Vagina (tissue), 2 donors: ENCODE measurements around the gene PDGFRA.

Experiments used
- CTCF ChIP-seq, 3 experiments: fragments of 450-650 bp in 2 of 3; fragments of 200-600 bp in 1 of 3; sonication (generic) in 1 of 3; IDR thresholded peaks; one replicate each; pipeline ENCODE4 v1.5.1; 2017 to 2019; ENCODE audit warnings: antibody characterized with exemption in 3 of 3, mild to moderate bottlenecking in 2 of 3, moderate library complexity in 2 of 3
- POLR2A ChIP-seq, 2 donors: fragments of 450-650 bp; IDR thresholded peaks; one replicate each; pipeline ENCODE4 v1.6.1; 2017; ENCODE audit warnings: antibody characterized with exemption in 2 of 2, mild to moderate bottlenecking in 2 of 2, moderate library complexity in 2 of 2

GRCh38 chr4:54227256-54228055 is 1.6 kb upstream of the PDGFRA start:
- TF ChIP-seq POLR2A (IDR thresholded peaks at IDR 0.05) (no peak), CTCF (IDR thresholded peaks at IDR 0.05) (no peak)
